NT2/D1 (cell line): ENCODE data around the gene CDK6.

Experiments
- DNase-seq: peaks from one replicate; pipeline ENCODE4 v3.0.0-alpha.2; 2011; ENCODE audit warnings: low read depth, low spot score
- H3K27me3 ChIP-seq: 2 replicates; pipeline ENCODE4 v1.6.0; 2011; ENCODE audit warnings: mild to moderate bottlenecking; ENCODE audit not compliant: insufficient read length, insufficient read depth
- H3K36me3 ChIP-seq: 2 replicates; pipeline ENCODE4 v1.6.1; 2011; ENCODE audit warnings: mild to moderate bottlenecking, low read length, mixed read lengths; ENCODE audit not compliant: insufficient read depth, insufficient read length
- H3K4me1 ChIP-seq: 2 replicates; pipeline ENCODE4 v1.5.1; 2011; ENCODE audit not compliant: insufficient read depth, insufficient read length
- H3K4me3 ChIP-seq: 2 replicates; pipeline ENCODE4 v1.5.1; 2011; ENCODE audit warnings: low read depth; ENCODE audit not compliant: insufficient read length
- H3K9ac ChIP-seq: 2 replicates; pipeline ENCODE4 v1.6.0; 2011; ENCODE audit warnings: low read depth; ENCODE audit not compliant: insufficient read length
- H3K9me3 ChIP-seq: 2 replicates; pipeline ENCODE4 v1.5.1; 2011; ENCODE audit warnings: mild to moderate bottlenecking, low read length; ENCODE audit not compliant: insufficient read depth
- SUZ12 ChIP-seq: IDR thresholded peaks from 2 replicates; pipeline ENCODE4 v1.6.1; 2011; ENCODE audit not compliant: insufficient read length, insufficient read depth; ENCODE audit errors: extremely low read depth
- YY1 ChIP-seq: IDR thresholded peaks from 2 replicates; pipeline ENCODE4 v1.6.1; 2011; ENCODE audit not compliant: insufficient read length, insufficient read depth
- ZNF274 ChIP-seq: IDR thresholded peaks from 2 replicates; pipeline ENCODE4 v1.6.1; 2011; ENCODE audit warnings: mild to moderate bottlenecking, low read depth, low read length

The CDK6 gene

GRCh38 chr7:92790992-92791391 lies 45.4 kb downstream of the CDK6 start:
- H3K9me3 ChIP-seq, result peaks cover 20% of the 10 kb centered on the region
- no peak overlapping the region for H3K4me3 ChIP-seq
- DNase-seq, result no peak
- TF ChIP-seq YY1 (no peak), SUZ12 (no peak), ZNF274 (no peak)
- no peak overlapping the region for H3K9ac ChIP-seq
- no peaks in the 10 kb centered on the region for H3K36me3 ChIP-seq
- no peaks in the 10 kb centered on the region for H3K27me3 ChIP-seq
- H3K4me1 ChIP-seq, result no peaks in the 10 kb centered on the region

DNA sequence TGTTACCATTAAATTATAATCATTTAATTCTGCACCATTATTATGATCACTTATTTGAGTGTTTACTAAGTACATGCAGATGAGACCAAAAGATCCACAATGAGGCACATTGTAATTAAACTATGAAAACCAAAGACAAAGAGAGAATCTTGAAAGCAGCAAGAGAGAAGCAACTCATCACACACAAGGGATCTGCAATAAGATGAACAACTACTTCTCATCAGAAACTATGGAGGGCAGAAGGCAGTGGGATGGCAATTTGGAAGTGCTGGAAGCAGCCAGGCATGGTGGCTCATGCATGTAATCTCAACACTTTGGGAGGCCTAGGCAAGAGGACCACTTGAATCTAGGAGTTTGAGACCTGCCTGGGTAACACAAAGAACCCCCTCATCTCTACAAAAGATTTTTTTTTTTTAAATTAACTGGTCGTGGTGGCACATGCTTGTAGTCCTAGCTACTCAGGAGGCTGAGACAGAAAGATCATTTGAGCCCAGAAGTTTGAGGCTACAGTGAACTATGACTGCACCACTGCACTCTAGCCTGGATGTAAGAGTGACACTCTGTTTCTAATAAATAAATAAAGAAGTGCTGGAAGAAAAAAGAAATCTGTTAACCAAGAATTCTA lies 47.7 kb downstream of the CDK6 start:
- Histone ChIP-seq H3K9me3 (peaks cover 20% of the 10 kb centered on the region), H3K4me3 (no peak overlapping the region), H3K4me1 (no peaks in the 10 kb centered on the region), H3K9ac (no peak overlapping the region), H3K27me3 (no peaks in the 10 kb centered on the region), H3K36me3 (no peaks in the 10 kb centered on the region)
- no peak for DNase-seq
- TF ChIP-seq YY1 (no peak), SUZ12 (no peak), ZNF274 (no peak)

DNA sequence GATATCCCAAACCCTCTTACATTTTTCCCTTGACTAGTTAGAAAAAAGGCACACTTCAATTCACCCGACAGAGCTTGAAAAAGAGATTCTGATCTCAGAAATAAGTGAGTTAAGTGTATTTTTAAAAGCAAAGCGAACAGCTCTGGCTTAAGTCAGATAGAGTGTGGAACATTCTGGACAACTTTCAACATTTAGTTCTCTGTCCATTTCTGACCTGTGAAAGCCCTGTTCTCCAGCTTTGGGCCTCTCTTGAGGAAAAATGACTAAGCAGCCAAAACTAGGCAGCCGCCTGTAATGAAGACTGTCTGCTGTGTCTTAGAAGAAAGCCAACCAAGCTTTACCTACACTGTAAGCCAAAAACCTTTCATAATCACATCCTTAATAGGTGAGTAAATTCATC lies 50.5 kb downstream of the CDK6 start:
- no peak overlapping the region for H3K4me3 ChIP-seq
- H3K9me3 ChIP-seq, result peaks cover 20% of the 10 kb centered on the region
- no peaks in the 10 kb centered on the region for H3K36me3 ChIP-seq
- H3K9ac ChIP-seq, result no peak overlapping the region
- TF ChIP-seq ZNF274 (no peak), YY1 (no peak), SUZ12 (no peak)
- DNase-seq, result no peak
- no peaks in the 10 kb centered on the region for H3K4me1 ChIP-seq
- no peaks in the 10 kb centered on the region for H3K27me3 ChIP-seq

DNA sequence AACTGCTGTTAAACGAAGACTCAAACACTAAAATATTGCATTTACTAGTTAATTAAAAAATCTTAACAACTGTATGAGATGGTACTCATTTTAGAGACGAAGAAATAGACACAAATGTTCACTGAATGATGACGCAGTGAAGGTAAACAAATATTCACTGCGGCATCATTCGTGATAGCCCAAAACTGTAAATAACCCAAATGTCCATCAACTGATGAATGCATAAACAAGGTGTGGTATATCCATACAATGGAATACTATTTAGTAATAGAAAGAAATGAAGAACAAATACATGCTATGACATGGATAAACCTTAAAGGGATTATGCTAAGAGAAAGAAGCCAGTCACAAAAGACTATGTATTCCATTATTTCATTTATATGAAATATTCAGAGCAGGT lies 51.4 kb downstream of the CDK6 start:
- Histone ChIP-seq H3K9me3 (peaks cover 15% of the 10 kb centered on the region), H3K9ac (no peak overlapping the region), H3K4me3 (no peak overlapping the region), H3K36me3 (no peaks in the 10 kb centered on the region), H3K27me3 (no peaks in the 10 kb centered on the region), H3K4me1 (no peaks in the 10 kb centered on the region)
- TF ChIP-seq SUZ12 (no peak), YY1 (no peak), ZNF274 (no peak)
- DNase-seq, result no peak

GRCh38 chr7:92783260-92784201 lies 52.8 kb downstream of the CDK6 start:
- TF ChIP-seq ZNF274, result no peak
- TF ChIP-seq YY1, result no peak
- TF ChIP-seq SUZ12, result no peak
- no peak for DNase-seq
- Histone ChIP-seq H3K27me3 (no peaks in the 10 kb centered on the region), H3K9me3 (peaks cover 5% of the 10 kb centered on the region), H3K4me3 (no peak overlapping the region), H3K9ac (no peak overlapping the region), H3K4me1 (no peaks in the 10 kb centered on the region), H3K36me3 (no peaks in the 10 kb centered on the region)

DNA sequence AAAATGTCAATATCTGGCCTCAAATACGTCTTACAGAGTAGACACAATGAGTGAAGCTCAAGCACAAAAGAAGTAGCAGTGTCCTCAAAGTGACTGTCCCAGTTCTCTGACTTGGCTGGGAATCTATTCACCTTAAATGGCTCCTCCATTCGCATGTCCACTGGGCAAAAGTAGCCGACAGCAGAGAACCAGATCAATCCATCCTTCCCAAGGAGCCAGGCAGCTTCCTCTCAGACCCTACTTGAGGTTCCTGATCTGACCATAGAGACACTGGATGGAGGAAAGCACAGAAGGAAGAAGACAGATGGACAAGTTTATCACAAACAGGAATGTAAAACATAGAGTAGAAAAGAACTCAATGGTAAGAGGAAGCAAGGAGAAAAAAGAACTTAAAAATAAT lies 53.5 kb downstream of the CDK6 start:
- Histone ChIP-seq H3K4me1 (no peaks in the 10 kb centered on the region), H3K27me3 (no peaks in the 10 kb centered on the region), H3K9ac (no peak overlapping the region), H3K9me3 (no peaks in the 10 kb centered on the region; the same call in 1 of the 2 replicates), H3K36me3 (no peaks in the 10 kb centered on the region), H3K4me3 (no peak overlapping the region)
- TF ChIP-seq SUZ12 (no peak), YY1 (no peak), ZNF274 (no peak)
- DNase-seq, result no peak

DNA sequence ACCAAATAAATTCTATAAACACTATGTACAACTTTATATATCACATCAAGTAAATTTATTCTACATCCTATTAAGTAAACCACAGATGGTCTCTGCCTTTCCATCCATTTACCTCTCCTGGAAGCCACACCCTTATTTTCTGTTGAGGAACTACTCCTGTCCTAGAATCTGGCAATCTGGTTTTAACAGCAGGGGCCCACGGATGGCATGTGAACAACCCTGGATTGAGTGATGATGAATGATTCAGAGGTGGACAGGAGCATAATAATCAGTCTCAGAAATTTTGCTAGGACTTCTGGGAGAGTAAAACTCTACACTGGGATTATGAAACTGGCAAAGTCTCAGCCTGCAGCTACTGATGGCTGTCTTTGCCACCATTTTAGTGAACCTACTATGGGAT lies 54.1 kb downstream of the CDK6 start:
- Histone ChIP-seq H3K27me3 (no peaks in the 10 kb centered on the region), H3K4me1 (no peaks in the 10 kb centered on the region), H3K9me3 (no peaks in the 10 kb centered on the region), H3K36me3 (no peaks in the 10 kb centered on the region), H3K4me3 (no peak overlapping the region), H3K9ac (no peak overlapping the region)
- DNase-seq, result no peak
- TF ChIP-seq ZNF274 (no peak), SUZ12 (no peak), YY1 (no peak)
